COLO668 (cell line): Measurements from ENCODE around the gene DLG4.
"Not testable (repeated sequence)": the region's sequence is repeated elsewhere in the genome, so short reads cannot be mapped to it uniquely, and the experiment has no call there.

Source experiments
- DNase-seq: peaks from one replicate; lab custom pipeline; 2025; ENCODE audit not compliant: unreplicated experiment; lab: John Stamatoyannopoulos, UW

Gene DLG4

GRCh38 chr17:7190276-7190917, 29.2 kb downstream of the DLG4 start:
- DNase-seq: no peak

DNA sequence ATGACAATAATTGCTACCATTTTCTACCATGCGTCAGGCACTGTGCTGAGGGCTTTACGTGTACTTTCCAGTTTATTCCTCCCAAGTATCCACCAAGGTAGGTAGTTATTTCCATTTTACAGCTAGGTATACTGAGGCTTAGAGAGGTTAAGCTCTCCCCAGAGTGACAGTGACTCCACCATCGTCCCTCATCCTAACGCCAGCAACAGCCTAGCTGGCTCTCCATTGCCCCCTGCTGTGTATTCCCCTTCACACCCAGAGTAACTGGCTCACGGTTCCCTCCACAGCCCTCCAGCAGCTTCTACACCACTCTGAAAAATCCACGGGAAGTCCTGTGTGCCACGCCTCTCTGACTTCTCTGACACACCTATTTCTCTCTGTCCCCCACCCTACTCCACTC, 33.4 kb downstream of the DLG4 start:
- no peak for DNase-seq

DNA sequence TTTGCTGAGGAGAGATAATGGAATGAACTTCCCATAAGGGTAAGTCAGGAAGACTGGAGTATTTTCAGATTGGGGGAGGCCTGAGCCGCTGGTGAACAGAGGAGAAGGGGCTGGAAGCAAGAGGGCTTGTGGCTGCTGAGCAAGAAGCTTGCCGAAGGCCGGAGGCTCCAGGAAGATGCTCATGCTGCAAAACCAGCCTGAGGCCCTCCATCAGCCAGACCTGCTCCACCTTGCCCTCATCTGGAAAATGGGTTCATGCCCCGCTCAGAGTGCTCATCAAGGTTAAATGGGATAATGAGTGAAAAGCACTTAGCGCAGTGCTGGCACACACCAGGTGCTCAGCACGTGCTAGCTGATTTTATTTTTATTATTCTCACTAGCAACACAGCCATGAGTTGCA, 35.0 kb downstream of the DLG4 start:
- DNase-seq: no peak

DNA sequence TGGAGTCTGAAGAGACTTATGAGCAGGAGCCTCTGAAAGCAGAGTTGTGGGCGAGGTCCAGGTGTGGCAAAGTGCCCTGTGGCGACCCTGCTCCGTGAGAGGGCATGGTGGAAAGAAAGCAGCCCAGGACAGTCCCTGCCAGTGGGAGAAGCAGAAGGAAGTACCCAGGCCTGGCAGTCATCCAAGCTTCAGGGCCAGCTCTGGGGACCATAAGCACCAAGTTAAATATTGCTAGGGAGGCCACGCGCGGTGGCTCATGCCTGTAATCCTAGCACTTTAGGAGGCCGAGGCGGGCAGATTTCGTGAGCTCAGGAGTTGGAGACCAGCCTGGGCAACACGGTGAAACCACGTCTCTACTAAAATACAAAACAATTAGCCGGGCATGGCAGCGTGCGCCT, 35.5 kb downstream of the DLG4 start:
- DNase-seq: peak; percentile 74

DNA sequence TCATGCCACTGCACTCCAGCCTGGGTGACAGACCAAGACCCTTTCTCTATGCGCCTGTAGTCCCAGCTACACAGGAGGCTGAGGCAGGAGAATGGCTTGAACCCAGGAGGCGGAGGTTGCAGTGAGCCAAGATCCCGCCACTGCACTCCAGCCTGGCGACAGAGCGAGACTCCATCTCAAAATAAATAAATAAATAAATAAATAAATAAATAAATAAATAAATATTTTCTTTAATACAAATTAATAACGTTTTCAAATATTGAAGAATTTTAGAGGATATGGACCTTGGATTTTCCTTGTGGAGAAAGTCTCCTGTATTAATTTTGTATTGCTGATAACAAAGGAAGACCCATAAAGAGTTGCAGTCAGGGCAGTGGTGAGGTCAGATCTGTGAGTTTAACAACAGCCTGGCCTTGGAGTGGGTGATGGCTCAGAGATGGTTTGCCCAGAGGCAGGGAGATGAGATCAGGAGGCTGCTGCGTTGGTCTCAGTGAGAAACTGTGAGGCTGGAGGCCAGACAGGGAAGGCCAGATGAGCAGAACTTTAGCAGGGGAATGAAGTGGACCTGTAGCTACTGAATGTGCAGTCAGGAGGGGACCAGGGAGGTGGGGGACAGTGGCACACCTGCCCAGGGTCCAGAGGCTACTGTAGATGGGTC, 36.1 kb downstream of the DLG4 start:
- no peak for DNase-seq

DNA sequence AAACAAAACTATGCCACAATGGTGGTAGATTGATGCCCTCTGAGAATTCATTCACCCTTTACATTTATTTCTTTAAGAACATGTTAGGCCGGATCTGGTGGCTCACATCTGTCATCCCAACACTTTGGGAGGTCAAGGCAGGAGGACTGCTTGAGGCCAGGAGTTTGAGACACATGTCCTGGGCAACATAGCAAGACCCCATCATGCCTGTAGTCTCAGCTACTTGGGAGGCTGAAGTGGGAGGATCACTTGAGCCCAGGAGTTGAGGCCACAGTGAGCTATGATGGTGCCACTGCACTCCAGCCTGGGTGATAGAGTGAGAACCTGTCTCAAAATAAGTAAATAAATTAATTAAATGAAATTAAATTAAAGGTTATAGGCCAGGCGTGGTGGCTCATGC, 37.5 kb downstream of the DLG4 start:
- DNase-seq: not testable (repeated sequence)

- DNase-seq: no peak
Observed at GRCh38 chr17:7179317-7180254, 40.0 kb downstream of the DLG4 start, which contains the start of gene ASGR1. ASGR1 (minus strand) TSS chr17:7179370; CDS start chr17:7178563, 807 bp downstream.

DNA sequence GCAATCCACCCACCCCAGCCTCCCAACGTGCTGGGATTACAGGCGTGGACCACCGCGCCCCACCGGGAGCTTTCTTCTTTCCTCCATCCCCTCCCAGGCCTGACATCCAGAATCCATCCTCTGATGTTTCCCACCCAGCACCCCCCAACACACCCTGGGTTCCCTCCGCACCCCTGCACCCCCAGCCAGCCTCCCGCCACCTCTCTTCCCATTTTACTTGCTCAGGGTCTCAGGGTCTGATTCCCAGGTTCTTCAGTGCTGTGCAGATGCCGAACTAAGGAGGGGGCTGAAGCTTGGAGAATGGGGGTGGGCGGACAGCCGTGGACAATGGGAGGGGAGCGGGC, 40.7 kb downstream of the DLG4 start:
- no peak for DNase-seq

DNA sequence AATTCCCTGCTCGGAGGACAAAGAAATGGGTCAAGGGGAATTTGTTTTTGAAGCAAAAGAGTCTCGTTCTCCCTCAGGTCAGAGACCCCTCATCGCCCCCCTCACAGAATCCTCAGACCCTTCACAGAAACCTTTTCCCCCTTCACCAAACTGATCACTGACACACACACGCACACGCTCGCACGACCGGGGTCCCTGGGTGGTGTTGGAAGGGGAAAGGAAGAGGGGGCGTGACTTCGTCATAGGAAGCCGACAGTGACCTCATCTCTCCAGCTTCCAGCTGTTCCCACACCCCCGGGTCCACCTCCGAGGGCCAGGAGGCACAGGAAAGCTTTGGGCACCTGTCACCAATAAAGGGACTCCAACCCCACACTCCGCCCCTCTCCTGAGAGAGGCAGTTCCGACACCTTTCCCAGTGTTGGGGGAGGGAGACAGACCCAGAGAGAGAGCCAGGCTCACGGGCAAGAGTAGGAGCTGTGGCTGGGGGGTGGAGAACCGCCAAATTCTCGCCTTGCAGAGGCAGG, 41.6 kb downstream of the DLG4 start:
- DNase-seq: peak; percentile 25

DNA sequence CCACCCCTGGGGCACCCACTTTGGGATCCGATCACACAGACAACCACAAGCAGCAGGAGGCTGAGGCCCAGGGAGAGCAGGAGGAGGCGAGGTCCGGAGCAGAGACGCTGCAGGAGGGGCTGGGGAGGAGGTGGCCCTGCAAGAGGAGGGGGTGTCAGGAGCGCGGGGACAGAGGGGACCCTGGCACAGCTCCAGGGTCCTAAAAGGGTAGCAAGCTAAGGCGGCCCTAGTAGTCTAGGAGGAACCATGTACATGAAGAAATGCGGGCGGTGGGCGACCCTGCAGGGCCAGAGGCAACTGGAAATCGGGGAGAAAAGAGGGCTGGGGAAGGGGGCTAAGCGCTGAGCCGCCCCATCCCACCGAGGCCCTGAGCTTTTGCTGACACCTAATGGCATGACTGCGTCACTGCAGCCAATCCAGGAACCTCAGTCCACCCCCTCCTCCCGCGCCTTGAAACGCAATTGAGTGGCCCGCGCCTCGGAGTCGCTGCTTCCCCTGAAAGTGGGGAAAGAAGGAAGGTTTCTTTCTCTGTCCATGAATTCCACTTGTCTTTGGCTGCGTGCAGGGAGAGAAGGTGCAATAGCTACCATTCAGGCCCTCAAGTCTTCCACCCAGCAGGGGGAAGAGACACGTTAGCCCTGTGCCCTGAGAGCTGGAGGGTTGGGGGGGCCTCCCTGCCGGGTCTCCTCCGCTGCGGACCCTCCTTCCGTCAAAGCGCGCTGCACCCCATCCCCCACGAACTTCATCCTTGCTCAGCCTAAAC, 42.3 kb downstream of the DLG4 start:
- DNase-seq: peak; percentile 36

DNA sequence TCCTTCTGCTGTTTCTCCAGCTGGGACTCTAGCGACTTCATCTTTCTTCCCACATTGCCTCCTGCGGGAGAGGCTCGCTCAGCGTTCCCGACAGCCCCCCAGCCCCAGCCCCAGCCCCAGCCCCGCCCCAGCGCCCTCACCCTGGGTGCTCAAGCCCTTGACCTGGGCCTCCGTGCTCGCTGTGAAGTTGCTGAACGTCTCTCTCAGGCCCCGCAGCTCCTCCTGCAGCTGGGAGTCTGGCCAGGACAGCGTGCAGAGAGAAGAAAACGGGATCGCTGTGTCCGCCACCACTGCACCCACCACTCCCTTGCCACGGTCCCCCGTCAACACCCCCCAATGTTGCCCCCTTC, 42.8 kb downstream of the DLG4 start:
- DNase-seq: no peak

- DNase-seq: no peak
Observed at GRCh38 chr17:7176107-7176840, 43.4 kb downstream of the DLG4 start.

GRCh38 chr17:7175330-7175733, 44.3 kb downstream of the DLG4 start:
- DNase-seq: no peak

DNA sequence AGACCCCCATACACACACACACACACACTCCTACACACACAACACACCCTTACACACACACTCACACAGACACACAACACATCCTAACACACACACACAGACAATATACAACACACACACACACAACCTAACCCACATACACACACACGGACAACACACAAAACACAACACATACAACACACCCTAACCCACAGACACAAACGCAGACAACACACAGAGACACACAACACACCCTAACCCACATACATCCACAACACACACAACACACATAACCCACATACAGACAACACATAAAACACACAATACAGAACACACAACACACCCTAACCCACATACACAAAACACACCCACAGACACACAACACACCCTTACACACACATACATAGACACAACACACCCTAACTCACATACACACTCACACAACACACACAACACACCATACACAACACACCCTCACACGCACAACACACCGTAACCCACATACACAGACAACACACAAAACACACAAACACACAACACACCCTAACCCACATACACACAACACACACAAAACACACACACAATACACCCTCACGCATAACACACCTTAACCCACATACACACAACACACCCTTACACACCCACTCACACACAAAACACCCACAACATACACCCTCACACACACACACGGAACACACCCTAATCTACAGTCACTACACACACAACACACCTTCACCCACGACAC, 44.9 kb downstream of the DLG4 start:
- no peak for DNase-seq

GRCh38 chr17:7173687-7174602, 45.7 kb downstream of the DLG4 start:
- peak; percentile 43 for DNase-seq

DNA sequence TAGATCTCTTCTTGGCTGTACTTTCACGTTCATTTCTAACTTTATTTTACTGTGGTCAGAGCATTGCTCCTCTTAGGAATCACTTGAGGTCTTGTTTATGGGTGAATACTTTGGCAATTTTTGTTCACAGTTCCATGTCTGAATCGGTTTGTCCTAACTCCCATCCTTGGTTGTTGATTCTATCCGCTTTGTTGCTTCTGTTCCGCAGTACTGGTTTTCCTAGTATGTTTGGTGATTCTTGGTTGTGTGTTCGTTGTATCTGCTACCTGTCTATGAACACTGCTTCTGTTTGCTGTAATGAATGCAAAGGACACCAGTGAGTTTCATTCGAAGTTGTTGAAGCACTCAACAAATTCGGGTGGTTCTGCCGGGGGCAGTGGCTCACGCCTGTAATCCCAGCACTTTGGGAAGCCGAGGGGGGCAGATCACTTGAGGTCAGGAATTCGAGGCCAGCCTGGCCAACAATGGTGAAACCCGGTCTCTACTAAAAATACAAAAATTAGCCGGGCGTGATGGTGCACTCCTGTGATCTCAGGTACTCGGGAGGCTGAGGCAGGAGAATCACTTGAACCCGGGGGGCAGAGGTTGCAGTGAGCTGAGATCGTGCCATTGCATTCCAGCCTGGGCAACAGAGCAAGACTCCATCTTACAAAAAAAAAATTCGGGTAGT, 47.0 kb downstream of the DLG4 start:
- DNase-seq: not testable (repeated sequence)

DNA sequence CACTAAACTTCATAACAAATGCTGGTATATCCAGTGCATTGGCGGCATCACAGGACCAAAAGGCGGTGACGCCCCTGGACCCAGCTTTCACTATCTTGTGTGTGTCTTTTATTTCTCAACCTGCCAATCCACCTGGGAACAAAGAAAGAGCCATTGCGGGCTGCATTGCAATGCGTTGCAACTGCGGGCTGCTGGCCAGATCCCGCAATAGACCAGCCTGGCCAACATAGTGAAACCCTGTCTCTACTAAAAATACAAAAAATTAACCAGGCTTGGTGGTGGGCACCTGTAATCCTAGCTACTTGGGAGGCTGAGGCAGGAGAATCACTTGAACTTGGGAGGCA, 50.1 kb downstream of the DLG4 start:
- not testable (repeated sequence) for DNase-seq
